ENCODE data around the gene HDHD3. TPM values are rescaled to one million over a fixed set of nuclear protein-coding genes. Genes with fewer than 3 reads are reported as not detected.
"Not testable (repeated sequence)": the region's sequence is repeated elsewhere in the genome, so short reads cannot be mapped to it uniquely, and the experiment has no call there.

The HDHD3 gene
- total RNA-seq, 1 donor from 2014 or later, result 7.2 TPM

DNA sequence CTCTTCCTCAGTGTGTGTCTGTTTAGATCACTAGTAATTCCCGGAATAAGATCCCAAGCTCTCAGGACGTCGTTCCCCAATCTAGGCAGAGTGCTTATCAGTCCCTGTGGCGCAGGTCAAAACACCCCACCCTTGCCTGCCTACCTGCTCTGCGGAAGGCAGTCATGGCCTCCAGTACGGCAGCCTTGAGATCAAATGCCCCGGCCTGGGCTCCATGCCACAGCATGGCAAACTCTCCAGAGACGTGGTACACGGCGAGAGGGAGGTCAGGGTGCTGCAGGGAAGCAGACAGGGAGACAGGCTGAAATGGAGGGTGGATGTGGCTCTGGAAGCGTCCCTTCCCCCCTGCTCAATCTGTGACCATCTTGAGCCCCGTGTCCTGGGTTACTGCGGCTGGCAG, 12.0 kb upstream of the HDHD3 start:
- Mint-ChIP-seq H3K27ac (ENCODE audit: unreplicated experiment) (no peak overlapping the region), H3K27me3 (ENCODE audit: unreplicated experiment) (peaks cover 3% of the 10 kb centered on the region), H3K4me1 (ENCODE audit: low read depth, unreplicated experiment) (no peaks in the 10 kb centered on the region), H3K36me3 (ENCODE audit: unreplicated experiment) (peaks cover 13% of the 10 kb centered on the region), H3K9me3 (ENCODE audit: unreplicated experiment) (no peaks in the 10 kb centered on the region), H3K4me3 (ENCODE audit: unreplicated experiment) (no peak overlapping the region)
- no peak for DNase-seq
- TF ChIP-seq, protein P1, sequence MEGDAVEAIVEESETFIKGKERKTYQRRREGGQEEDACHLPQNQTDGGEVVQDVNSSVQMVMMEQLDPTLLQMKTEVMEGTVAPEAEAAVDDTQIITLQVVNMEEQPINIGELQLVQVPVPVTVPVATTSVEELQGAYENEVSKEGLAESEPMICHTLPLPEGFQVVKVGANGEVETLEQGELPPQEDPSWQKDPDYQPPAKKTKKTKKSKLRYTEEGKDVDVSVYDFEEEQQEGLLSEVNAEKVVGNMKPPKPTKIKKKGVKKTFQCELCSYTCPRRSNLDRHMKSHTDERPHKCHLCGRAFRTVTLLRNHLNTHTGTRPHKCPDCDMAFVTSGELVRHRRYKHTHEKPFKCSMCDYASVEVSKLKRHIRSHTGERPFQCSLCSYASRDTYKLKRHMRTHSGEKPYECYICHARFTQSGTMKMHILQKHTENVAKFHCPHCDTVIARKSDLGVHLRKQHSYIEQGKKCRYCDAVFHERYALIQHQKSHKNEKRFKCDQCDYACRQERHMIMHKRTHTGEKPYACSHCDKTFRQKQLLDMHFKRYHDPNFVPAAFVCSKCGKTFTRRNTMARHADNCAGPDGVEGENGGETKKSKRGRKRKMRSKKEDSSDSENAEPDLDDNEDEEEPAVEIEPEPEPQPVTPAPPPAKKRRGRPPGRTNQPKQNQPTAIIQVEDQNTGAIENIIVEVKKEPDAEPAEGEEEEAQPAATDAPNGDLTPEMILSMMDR (IDR thresholded peaks at IDR 0.05; ENCODE audit: partially characterized antibody, unreplicated experiment), result no peak

DNA sequence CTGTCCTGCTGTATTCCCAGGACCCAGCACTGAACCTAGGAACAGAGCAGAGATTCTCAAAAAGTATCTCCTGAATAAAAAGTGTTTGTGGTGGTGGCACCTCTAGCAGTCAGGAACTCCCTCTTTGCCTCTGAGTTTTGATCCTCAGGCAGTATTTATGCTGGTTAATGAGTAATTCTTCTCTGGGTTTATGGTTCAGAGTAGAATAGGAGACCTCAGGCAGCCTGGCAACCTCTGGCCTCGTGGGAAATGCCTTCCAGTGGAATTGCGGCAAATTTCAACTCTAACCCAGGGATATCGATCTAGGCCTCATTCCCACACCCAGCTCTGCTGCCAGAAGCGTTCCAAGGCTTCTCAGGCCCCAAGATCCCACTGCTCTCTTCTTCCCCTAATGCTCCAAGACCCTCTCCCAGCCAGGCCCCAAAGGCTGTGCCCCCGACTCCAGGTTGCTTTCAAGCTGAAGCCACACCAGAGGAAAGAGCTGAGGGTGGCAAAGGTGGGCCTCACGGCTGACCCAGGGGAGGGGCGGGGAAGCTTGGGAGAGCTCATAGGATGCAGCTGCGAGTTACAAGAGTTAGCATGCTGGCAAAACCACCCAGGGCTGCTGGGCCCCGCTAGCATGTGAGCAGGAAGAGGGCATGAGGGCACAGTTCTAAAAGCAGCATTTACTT, 10.9 kb upstream of the HDHD3 start:
- peaks cover 3% of the 10 kb centered on the region for H3K27me3 Mint-ChIP-seq (ENCODE audit: unreplicated experiment)
- no peaks in the 10 kb centered on the region for H3K9me3 Mint-ChIP-seq (ENCODE audit: unreplicated experiment)
- no peak for DNase-seq
- H3K4me1 Mint-ChIP-seq (ENCODE audit: low read depth, unreplicated experiment), result no peaks in the 10 kb centered on the region
- H3K27ac Mint-ChIP-seq (ENCODE audit: unreplicated experiment), result no peak overlapping the region
- TF ChIP-seq, protein P1 (IDR thresholded peaks at IDR 0.05; ENCODE audit: partially characterized antibody, unreplicated experiment), result no peak
- no peak overlapping the region for H3K4me3 Mint-ChIP-seq (ENCODE audit: unreplicated experiment)
- peaks cover 13% of the 10 kb centered on the region for H3K36me3 Mint-ChIP-seq (ENCODE audit: unreplicated experiment)

DNA sequence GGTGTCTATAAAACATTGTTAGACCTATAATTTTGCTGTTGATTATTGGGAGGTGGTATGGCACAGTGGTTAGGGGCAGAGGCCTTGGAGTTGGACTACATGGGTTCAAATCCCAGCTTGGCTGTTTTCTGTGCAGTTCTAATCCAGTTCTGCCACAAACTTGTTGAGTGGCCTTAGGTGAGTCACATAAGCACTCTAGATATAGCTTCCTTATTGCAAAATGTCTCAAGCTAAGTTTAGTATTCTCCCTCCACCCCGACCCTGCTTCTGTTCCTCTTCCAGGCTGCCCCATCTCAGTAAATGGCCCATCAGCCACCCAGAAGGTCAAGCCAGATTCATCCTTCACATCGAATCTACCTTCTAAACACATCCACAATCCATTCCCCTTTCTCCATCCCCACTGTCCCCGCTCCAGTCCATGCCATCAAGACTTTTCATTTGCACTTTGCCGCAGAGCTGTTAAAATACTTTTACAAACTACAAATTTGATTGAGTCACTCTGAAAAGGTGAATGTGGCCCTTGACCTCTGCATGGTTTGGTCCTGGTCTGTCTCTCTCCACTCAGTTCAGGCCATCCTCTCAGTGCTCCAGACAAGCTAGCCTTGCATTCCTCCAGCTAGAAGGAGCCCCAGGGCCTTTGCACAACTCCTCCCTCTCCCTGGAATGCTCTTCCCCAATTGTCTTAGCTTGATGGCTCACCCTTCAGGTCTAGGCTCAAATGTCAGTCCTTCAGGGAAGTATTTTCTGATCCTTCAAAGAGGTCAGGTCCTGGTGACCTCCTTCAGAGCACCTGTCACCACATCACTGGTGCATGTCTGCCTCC, 10.0 kb upstream of the HDHD3 start:
- no peak overlapping the region for H3K27ac Mint-ChIP-seq (ENCODE audit: unreplicated experiment)
- peaks cover 3% of the 10 kb centered on the region for H3K27me3 Mint-ChIP-seq (ENCODE audit: unreplicated experiment)
- DNase-seq, result no peak
- TF ChIP-seq, protein P1 (IDR thresholded peaks at IDR 0.05; ENCODE audit: partially characterized antibody, unreplicated experiment), result no peak
- H3K4me3 Mint-ChIP-seq (ENCODE audit: unreplicated experiment), result no peak overlapping the region
- H3K9me3 Mint-ChIP-seq (ENCODE audit: unreplicated experiment), result no peaks in the 10 kb centered on the region
- H3K36me3 Mint-ChIP-seq (ENCODE audit: unreplicated experiment), result peaks cover 13% of the 10 kb centered on the region
- no peaks in the 10 kb centered on the region for H3K4me1 Mint-ChIP-seq (ENCODE audit: low read depth, unreplicated experiment)

DNA sequence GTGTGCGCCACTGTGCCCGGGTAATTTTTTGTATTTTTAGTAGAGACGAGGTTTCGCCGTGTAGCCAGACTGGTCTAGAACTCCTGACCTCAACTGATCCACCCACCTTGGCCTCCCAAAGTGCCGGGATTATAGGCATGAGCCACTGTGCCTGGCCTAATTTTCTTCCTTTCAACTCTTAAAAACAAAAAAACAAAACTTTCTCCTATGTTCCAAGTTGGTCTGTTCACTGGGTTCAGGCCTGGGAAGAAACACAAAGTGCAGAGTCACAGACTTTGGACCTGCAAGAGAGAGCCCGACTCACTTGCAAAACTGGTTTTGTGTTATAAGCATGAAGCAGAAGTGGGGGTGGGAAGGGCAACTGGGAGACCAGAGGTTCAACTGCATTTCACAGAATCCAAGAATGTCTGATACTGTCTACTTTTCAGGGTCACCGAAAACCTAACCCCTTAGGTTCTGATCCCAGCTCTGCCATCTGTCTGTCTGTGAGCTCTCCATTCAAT, 5.2 kb upstream of the HDHD3 start:
- no peak for DNase-seq
- Mint-ChIP-seq H3K27me3 (ENCODE audit: unreplicated experiment) (peaks cover 3% of the 10 kb centered on the region), H3K4me3 (ENCODE audit: unreplicated experiment) (no peak overlapping the region), H3K27ac (ENCODE audit: unreplicated experiment) (no peak overlapping the region), H3K4me1 (ENCODE audit: low read depth, unreplicated experiment) (no peaks in the 10 kb centered on the region), H3K9me3 (ENCODE audit: unreplicated experiment) (no peaks in the 10 kb centered on the region), H3K36me3 (ENCODE audit: unreplicated experiment) (peaks cover under 1% of the 10 kb centered on the region)
- TF ChIP-seq, protein P1 (IDR thresholded peaks at IDR 0.05; ENCODE audit: partially characterized antibody, unreplicated experiment), result no peak

DNA sequence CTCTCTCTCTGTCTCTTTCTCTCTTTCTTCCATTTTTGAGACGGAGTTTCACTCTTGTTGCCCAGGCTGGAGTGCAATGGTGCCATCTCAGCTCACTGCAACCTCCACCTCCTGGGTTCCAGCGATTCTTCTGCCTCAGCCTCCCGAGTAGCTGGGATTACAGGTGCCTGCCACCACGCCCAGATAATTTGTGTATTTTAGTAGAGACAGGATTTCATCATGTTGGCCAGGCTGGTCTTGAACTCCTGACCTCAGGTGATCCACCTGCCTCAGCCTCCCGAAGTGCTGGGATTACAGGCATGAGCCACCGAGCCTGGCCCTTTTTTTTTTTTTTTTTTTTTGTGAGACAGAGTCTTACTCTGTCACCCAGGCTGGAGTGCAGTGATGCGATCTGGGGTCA, 4.7 kb upstream of the HDHD3 start:
- DNase-seq; H3K36me3 Mint-ChIP-seq (ENCODE audit: unreplicated experiment); H3K9me3 Mint-ChIP-seq (ENCODE audit: unreplicated experiment); H3K4me3 Mint-ChIP-seq (ENCODE audit: unreplicated experiment); H3K27me3 Mint-ChIP-seq (ENCODE audit: unreplicated experiment); H3K27ac Mint-ChIP-seq (ENCODE audit: unreplicated experiment); H3K4me1 Mint-ChIP-seq (ENCODE audit: low read depth, unreplicated experiment): not testable (repeated sequence)
